Ureter (tissue), 1 donor: ENCODE data around the gene SLC35D3. TPM values are rescaled to one million over a fixed set of nuclear protein-coding genes. Genes with fewer than 3 reads are reported as not detected.
"Not testable (repeated sequence)": the region's sequence is repeated elsewhere in the genome, so short reads cannot be mapped to it uniquely, and the experiment has no call there.

ENCODE experiments used
- DNase-seq: peaks from one replicate; pipeline ENCODE4 v3.0.0-alpha.2; 2020; ENCODE audit warnings: low spot score
- total RNA-seq: library from RNA; stranded (reverse); gene quantifications from one replicate; pipeline ENCODE4 v1.2.4, GENCODE V29; 2023
- donor health status: DM: yes; HTN: yes; CAD: no.

SLC35D3 gene, protein sequence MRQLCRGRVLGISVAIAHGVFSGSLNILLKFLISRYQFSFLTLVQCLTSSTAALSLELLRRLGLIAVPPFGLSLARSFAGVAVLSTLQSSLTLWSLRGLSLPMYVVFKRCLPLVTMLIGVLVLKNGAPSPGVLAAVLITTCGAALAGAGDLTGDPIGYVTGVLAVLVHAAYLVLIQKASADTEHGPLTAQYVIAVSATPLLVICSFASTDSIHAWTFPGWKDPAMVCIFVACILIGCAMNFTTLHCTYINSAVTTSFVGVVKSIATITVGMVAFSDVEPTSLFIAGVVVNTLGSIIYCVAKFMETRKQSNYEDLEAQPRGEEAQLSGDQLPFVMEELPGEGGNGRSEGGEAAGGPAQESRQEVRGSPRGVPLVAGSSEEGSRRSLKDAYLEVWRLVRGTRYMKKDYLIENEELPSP
- not detected for total RNA-seq

- no peak for DNase-seq
Observed at GRCh38 chr6:136921936-136922684, at the start of gene SLC35D3. SLC35D3 (plus strand) TSS chr6:136922301; CDS start chr6:136922429, 128 bp downstream.

DNA sequence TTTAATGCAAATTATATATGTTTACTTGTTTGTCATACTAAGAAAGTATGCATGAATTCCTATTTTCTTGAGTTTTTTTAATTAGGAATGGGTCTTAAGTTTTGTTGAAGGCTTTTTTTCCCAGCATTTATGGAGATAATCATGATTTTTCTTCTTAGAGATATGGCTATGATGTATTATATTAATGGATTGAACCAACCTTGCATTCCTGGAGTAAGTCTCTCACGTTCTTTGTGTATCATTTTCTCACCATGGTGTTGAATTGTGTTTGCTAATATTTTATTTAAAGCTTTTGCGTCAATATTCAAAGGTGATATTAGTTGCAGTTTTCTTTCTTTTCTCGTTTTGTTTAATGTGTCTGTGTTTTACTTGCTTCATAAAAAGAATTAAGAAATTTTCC lies 48.4 kb upstream of the SLC35D3 start:
- no peak for DNase-seq

GRCh38 chr6:136876469-136876868 lies 45.6 kb upstream of the SLC35D3 start:
- not testable (repeated sequence) for DNase-seq

- DNase-seq = no peak
Observed at GRCh38 chr6:136880748-136881460, 41.2 kb upstream of the SLC35D3 start.

DNA sequence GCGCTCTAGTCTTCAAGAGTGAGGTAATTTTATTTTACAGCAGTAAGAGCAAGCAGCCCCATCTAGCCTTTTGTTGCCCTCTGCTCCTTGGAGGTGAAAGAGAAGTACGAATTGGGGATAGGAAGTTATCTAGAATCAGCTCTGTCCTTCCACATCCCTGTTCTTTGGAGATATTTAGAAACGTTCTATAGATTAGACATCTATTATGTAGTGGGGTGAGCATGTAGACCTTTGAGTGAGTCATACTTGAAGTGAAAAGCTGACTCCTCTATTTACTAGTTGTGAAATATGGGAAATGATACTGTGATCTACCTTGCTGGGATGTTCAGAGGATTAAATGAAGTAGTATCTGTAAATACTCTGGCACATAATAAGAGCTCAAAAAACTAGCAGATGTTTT lies 36.0 kb upstream of the SLC35D3 start:
- no peak for DNase-seq

GRCh38 chr6:136887953-136888352 lies 34.1 kb upstream of the SLC35D3 start:
- no peak for DNase-seq

- no peak for DNase-seq
Observed at GRCh38 chr6:136889271-136890193, 32.6 kb upstream of the SLC35D3 start.

DNA sequence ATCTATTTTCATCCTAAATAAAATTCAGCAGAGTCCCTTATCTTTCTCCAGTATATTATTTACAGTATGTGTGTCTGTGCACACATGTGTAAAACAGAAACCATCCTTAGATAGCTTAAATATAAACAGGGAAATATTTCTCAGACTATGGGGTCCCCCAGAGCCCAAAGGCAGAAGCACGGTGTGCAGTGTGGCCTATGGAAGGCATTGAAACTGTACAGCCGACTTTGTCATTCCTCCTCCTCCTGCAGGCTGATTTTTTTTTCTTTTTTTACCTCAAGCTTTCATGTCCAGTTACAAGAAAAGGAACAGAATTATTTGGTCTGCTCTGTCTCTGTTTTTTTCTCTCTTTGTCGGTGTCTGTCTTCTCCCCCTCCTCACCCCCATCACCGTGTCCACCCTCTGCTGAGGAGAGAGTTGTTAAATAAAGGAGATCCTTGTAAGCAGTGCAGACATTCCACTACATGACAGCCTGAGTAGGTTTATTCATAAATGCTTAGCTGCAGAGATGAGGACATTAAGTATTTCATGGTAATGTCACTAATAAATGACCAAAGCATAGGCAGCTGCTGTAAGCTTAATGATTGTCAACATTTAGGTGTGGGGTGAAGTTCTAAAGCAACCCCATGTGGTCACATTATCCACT lies 31.8 kb upstream of the SLC35D3 start:
- DNase-seq = no peak

GRCh38 chr6:136890986-136891385 lies 31.1 kb upstream of the SLC35D3 start:
- DNase-seq = no peak

DNA sequence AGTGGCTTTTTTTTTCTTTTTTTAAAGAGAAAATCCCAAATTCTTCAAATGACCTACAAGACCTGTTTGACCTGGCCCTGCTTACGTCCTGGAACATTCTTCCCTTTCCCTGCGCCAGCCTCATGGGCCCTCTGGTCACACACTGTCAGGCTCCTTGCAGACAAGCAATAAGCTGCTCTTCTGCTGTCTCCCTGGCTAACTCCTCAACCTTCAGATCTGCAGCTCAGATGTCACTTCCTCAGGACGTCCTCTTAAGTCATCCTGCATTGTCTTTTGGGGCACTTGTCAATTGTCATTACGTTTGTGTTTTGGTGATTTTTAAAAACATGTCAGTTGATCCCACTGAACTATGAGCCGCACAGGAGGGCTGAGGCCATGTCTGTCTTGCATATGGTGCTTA lies 28.9 kb upstream of the SLC35D3 start:
- DNase-seq = no peak

DNA sequence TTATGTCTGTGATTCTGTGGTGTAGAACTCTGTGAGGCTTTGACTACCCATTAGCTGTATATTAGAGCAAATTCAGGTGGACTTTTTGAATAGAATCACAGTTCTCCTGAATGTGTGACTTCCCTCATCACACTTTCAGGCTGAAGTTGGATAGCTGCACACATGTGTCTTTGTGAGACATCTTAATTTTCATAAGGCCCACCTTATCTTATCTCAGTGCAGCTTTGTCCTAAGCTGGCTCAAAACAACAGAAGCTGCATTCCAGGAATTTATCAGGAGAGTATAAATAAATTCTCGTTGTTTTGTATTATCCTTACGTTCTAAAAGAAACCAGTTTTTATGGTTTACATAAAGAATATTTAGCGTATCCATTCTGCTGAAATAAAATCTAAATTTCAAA lies 26.2 kb upstream of the SLC35D3 start:
- DNase-seq = no peak

GRCh38 chr6:136897071-136897470 lies 25.0 kb upstream of the SLC35D3 start:
- no peak for DNase-seq

DNA sequence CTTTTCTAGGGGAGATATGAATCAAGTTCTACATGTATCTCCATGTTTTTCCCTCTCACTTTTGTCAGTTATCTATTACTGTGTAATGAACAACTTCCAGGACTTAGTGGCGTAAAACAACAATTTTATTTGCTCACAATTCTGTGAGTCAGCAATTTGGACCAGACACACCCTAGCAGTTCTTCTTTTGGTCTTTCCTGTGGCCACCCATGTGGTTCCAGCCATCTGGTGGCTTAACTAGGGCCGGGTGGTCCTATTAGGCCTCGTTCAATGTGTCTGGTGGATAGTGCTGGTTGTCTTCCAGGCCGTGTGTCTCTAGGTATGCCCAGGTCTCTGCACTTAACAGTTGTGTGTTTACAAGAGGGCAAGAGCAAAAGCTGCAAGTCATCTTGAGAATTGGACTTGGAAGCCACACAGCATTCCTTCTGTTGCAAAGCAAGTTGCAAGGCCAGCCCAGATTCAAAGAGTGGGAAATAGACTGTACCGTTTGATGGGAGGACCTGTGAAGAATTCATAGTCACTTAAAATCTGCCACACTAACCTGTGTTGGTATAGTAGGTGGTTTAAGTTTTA lies 20.8 kb upstream of the SLC35D3 start:
- no peak for DNase-seq

DNA sequence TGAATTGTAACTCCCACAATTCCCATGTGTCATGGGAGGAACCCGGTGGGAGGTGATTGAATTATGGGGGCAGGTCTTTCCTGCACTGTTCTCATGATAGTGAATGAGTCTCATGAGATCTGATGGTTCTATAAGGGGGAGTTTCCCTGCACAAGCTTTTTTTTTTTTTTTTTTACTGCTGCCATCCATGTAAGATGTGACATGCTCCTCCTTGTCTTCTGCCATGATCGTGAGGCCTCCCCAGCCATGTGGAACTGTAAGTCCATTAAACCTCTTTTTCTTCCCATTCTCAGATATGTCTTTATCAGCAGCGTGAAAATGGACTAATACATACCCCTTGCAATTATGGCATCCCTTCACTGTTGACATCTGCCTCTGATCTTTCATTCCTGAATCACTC lies 17.6 kb upstream of the SLC35D3 start:
- DNase-seq = not testable (repeated sequence)

DNA sequence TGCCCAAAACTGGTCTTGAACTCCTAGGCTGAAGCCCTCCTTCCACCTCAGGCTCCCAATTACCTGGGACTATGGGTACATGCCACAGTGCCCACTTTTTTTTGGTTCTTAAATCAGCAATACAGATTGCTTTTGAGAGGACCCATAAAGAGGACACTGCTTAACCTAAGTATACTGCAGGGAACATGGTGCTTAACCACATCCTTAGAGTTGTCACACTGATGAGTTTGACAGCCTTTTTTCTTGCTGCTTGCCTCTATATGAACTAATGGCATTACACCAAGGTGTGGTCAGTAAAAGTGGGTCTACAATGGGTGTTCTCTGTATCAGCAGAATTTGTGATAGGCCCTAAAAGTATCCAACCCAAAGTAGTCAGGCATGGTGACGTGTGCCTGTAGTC lies 7.2 kb upstream of the SLC35D3 start:
- no peak for DNase-seq

DNA sequence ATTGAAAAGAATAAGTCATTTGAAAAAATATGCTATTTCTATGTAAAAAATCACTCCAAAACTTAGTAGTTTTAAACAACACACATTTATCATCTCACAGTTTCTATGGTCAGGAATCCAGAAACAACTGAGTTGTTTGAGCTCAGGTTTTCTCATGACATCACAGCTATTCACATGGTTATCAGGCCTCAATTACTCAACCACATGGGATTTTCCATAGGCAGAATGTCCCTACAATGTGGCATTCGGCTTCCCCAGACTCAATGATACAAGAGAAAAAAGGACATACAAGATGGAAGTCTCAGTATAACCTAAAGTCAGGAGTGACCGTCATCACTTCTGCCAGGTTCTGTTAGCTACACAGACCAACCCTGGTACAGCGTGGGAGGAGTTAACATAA lies 3.4 kb upstream of the SLC35D3 start:
- DNase-seq = no peak

DNA sequence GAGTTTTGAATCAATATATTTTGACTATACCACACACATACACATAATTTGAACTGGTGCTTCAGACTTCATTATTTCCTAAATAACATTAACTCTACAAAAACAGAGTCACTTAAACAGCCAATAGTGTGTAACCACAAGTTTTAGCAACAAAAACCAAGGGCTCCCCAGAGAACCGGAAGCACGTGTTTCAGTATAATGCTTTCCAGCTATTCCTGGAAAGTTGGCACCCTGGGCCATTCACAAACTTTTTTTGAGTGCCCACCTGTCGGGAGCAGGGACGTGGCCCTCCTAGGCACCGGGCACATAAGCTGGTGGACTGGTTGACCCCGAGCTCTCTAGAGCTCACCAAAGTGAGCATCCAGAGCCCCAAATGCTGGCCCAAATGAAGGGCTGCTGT lies 1.9 kb upstream of the SLC35D3 start:
- no peak for DNase-seq

DNA sequence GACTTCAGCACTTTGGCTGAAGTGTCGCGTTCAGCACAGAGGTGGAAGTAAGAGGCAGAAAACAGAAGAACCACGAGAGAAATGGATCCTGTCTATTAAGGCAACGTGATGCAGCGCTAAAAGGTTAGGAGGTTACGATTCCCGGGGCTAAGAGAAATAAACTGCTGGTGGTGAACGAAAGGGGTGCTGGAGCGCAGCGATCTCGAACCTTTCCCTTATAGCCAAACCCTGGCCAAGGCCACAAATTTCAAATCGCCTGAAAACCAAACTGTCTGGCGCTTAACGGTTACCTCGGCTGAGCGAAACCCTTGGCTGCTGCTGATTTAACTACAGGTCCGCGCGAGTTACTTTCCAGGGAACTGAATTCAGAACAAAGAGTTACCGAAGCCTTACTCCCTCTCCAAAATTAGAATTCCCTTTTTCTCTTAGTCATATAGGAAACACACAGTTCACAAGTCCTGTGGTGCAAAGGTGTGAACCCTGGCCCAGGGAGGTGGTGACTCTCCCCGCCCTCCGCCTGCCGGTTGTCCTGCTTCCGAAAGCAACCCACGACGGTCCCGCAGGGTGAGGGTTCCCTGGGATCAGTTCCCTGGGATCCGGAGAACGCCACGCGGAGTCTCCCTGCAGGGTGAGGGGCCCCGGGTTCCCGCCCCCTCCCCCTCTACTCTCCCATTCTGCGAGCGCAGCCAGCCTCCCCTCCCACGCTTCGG lies 1.3 kb upstream of the SLC35D3 start:
- no peak for DNase-seq

- DNase-seq = no peak
Observed at GRCh38 chr6:136921381-136921935, 643 bp upstream of the SLC35D3 start.

- DNase-seq = no peak
Observed at GRCh38 chr6:136922685-136923006, 545 bp downstream of the SLC35D3 start.
